Subcutaneous adipose tissue (tissue), 4 donors: ENCODE data around the gene ISL1. TPM values are rescaled to one million over a fixed set of nuclear protein-coding genes. Genes with fewer than 3 reads are reported as not detected.

ENCODE experiments used
- CTCF ChIP-seq: fragments of 450-650 bp; IDR thresholded peaks from one replicate; pipeline ENCODE4 v1.5.1; 2016; ENCODE audit warnings: low read depth, mild to moderate bottlenecking, control low read depth, antibody characterized with exemption, moderate library complexity
- total RNA-seq, 4 donors: library from RNA; depleted of rRNA; stranded (reverse); fragments of >200 nt; gene quantifications; one replicate each; pipeline ENCODE4 v1.1.0, GENCODE V29; 2016

ISL1 gene
- total RNA-seq, 4 donors from 2014 or later, result not detected

- no peak for TF ChIP-seq CTCF
Observed at GRCh38 chr5:51414516-51414915, 31.3 kb downstream of the ISL1 start.

- TF ChIP-seq CTCF, result no peak
Observed at GRCh38 chr5:51416149-51416548, 32.9 kb downstream of the ISL1 start.

- no peak for TF ChIP-seq CTCF
Observed at GRCh38 chr5:51433052-51433710, 49.9 kb downstream of the ISL1 start.

- no peak for TF ChIP-seq CTCF
Observed at GRCh38 chr5:51439232-51439631, 56.0 kb downstream of the ISL1 start.
